Stomach (tissue), 9 donors: Measurements from ENCODE around the gene SLC1A5. TPM values are rescaled to one million over a fixed set of nuclear protein-coding genes. Genes with fewer than 3 reads are reported as not detected.

Experiments
- DNase-seq, 2 donors: peaks; one replicate each; pipeline versions ENCODE4 v3.0.0 to v3.0.0-alpha.2; 2013 to 2019
- H3K27ac ChIP-seq, 5 donors: fragments of 200-600 bp in 4 of 5; sonication (generic) in 4 of 5; one replicate each; pipeline ENCODE4 v1.5.1; 2013 to 2019; ENCODE audit warnings: mild to moderate bottlenecking in 1 of 5, moderate library complexity in 1 of 5
- H3K27me3 ChIP-seq, 3 donors: fragments of 200-600 bp; sonication (generic); one replicate each; pipeline ENCODE4 v1.5.1; 2017 to 2019; ENCODE audit warnings: mixed run types in 1 of 3
- H3K36me3 ChIP-seq, 4 donors: fragments of 200-600 bp; sonication (generic); 1 replicate in 3 of 4; 2 replicates in 1 of 4; pipeline ENCODE4 v1.5.1; 2016 to 2019
- H3K4me1 ChIP-seq, 4 donors: fragments of 200-600 bp; sonication (generic); one replicate each; pipeline ENCODE4 v1.5.1; 2016 to 2019
- H3K4me3 ChIP-seq, 4 donors: fragments of 200-600 bp; sonication (generic) in 3 of 4; one replicate each; pipeline ENCODE4 v1.5.1; 2016 to 2019; ENCODE audit warnings: mild to moderate bottlenecking in 1 of 4
- H3K9me3 ChIP-seq, 4 donors: fragments of 200-600 bp; sonication (generic); one replicate each; pipeline ENCODE4 v1.5.1; 2016 to 2019
- CTCF ChIP-seq, 7 experiments: fragments of 450-650 bp in 4 of 7; fragments of 200-600 bp in 3 of 7; sonication (generic) in 3 of 7; IDR thresholded peaks; one replicate each; pipeline ENCODE4 v1.5.1; 2016 to 2019; ENCODE audit warnings: antibody characterized with exemption in 7 of 7, control low read depth in 2 of 7, mild to moderate bottlenecking in 1 of 7
- EP300 ChIP-seq: sonication (generic); formaldehyde crosslinking; IDR thresholded peaks from one replicate; pipeline ENCODE4 v1.6.1; 2017; ENCODE audit warnings: antibody characterized with exemption
- POLR2A ChIP-seq, 4 donors: fragments of 450-650 bp; IDR thresholded peaks; one replicate each; pipeline ENCODE4 v1.6.1; 2016; ENCODE audit warnings: antibody characterized with exemption in 4 of 4, control low read depth in 2 of 4, mild to moderate bottlenecking in 1 of 4, moderate library complexity in 1 of 4
- POLR2AphosphoS5 ChIP-seq, 3 donors: sonication (generic); formaldehyde crosslinking; IDR thresholded peaks; one replicate each; pipeline ENCODE4 v1.6.1; 2016; ENCODE audit warnings: antibody characterized with exemption in 3 of 3
- WGBS, 5 donors: extraction: QIAGEN DNeasy Blood & Tissue Kit in 3 of 5; methylation state at CpG; one replicate each; pipeline versions ENCODE4 v1.1.5 to v1.1.7; 2013 to 2018; 5-methylcytosine and 5-hydroxymethylcytosine counted together
- intact Hi-C: fragments of 100-400 bp; cut with DNase I; formaldehyde crosslinking; loops from one replicate; pipeline ENCODE4 v1.15.1; 2023; ENCODE audit warnings: low total_unique reads
- polyA plus RNA-seq, 3 donors: library from polyadenylated mRNA; stranded (reverse); fragments of 200-250 nt; gene quantifications; one replicate each; pipeline ENCODE4 v1.2.3, GENCODE V29; 2013
- total RNA-seq, 5 donors: library from RNA; depleted of rRNA; stranded (reverse); fragments of >200 nt; gene quantifications; one replicate each; pipeline versions ENCODE4 v1.1.0 to v1.2.3, GENCODE V29; 2014 to 2016
- donor health status: healthy with polysubstance abuse.
- donor health status: Bipolar disorder and iron deficiency.
- donor health status: healthy.

The SLC1A5 gene
- total and polyA plus RNA-seq, 8 donors, result 18.7 to 106 (median 31.4) TPM

- no peak for TF ChIP-seq POLR2AphosphoS5 (IDR thresholded peaks at IDR 0.05)
- TF ChIP-seq CTCF (IDR thresholded peaks at IDR 0.05), result no peak
- no peak for TF ChIP-seq EP300
- no peak for TF ChIP-seq POLR2A (IDR thresholded peaks at IDR 0.05)
- intact Hi-C loops, result no loop called here
- H3K4me1 ChIP-seq, result peaks cover 25 to 86% (median 49%) of the 10 kb centered on the region in 4 donors
- DNase-seq, result no peak
- no peaks in the 10 kb centered on the region for H3K27me3 ChIP-seq
- 38 to 52% (median 49%) methylated on average over 7 of the region's 7 CpGs for WGBS, 5 donors
- H3K9me3 ChIP-seq, result no peaks in the 10 kb centered on the region
- H3K27ac ChIP-seq, result peak overlapping the region in 3 of 5 donors; percentile 9 to 43 (median 10)
- H3K36me3 ChIP-seq, result peaks cover 38 to 89% (median 78%) of the 10 kb centered on the region in 4 donors
- H3K4me3 ChIP-seq, result no peak overlapping the region
These were observed 51.1 kb downstream of the SLC1A5 start for GRCh38 chr19:46737298-46737654.

- H3K27ac ChIP-seq, result peak overlapping the region in 3 of 5 donors; percentile 9 to 43 (median 10)
- no peaks in the 10 kb centered on the region for H3K9me3 ChIP-seq
- no peaks in the 10 kb centered on the region for H3K27me3 ChIP-seq
- DNase-seq, result peak; percentile 42 to 62
- intact Hi-C loops, result no loop called here
- peaks cover 43 to 89% (median 81%) of the 10 kb centered on the region in 4 donors for H3K36me3 ChIP-seq
- WGBS, 5 donors, result 52 to 66% (median 56%) methylated on average over 19 to 22 of the region's 22 CpGs
- no peak overlapping the region for H3K4me3 ChIP-seq
- TF ChIP-seq EP300, result no peak
- TF ChIP-seq POLR2A (IDR thresholded peaks at IDR 0.05), result no peak
- no peak for TF ChIP-seq POLR2AphosphoS5 (IDR thresholded peaks at IDR 0.05)
- TF ChIP-seq CTCF (IDR thresholded peaks at IDR 0.05), result no peak
- H3K4me1 ChIP-seq, result peaks cover 22 to 86% (median 48%) of the 10 kb centered on the region in 4 donors
These were observed 51.7 kb downstream of the SLC1A5 start for GRCh38 chr19:46736531-46737297.

- peak overlapping the region in 2 of 5 donors; percentile 49 to 59 for H3K27ac ChIP-seq
- no peaks in the 10 kb centered on the region for H3K27me3 ChIP-seq
- DNase-seq, result no peak
- H3K36me3 ChIP-seq, result peaks cover 66 to 100% (median 99%) of the 10 kb centered on the region in 4 donors
- WGBS, 5 donors, result 71 to 85% (median 84%) methylated on average over 11 of the region's 11 CpGs
- TF ChIP-seq POLR2AphosphoS5 (IDR thresholded peaks at IDR 0.05), result no peak
- no peak for TF ChIP-seq POLR2A (IDR thresholded peaks at IDR 0.05)
- no peak for TF ChIP-seq CTCF (IDR thresholded peaks at IDR 0.05)
- TF ChIP-seq EP300, result no peak
- peaks cover 11 to 85% (median 37%) of the 10 kb centered on the region in 4 donors for H3K4me1 ChIP-seq
- no peaks in the 10 kb centered on the region for H3K9me3 ChIP-seq
- intact Hi-C loops, result no loop called here
- H3K4me3 ChIP-seq, result no peak overlapping the region
These were observed 54.6 kb downstream of the SLC1A5 start for GRCh38 chr19:46733690-46734292.

GRCh38 chr19:46732966-46733689, 55.3 kb downstream of the SLC1A5 start:
- no peak for DNase-seq
- H3K4me1 ChIP-seq, result peaks cover 11 to 89% (median 36%) of the 10 kb centered on the region in 4 donors
- no peaks in the 10 kb centered on the region for H3K27me3 ChIP-seq
- peak overlapping the region in 2 of 5 donors; percentile 49 to 59 for H3K27ac ChIP-seq
- H3K4me3 ChIP-seq, result no peak overlapping the region
- H3K36me3 ChIP-seq, result peaks cover 71 to 100% (median 99%) of the 10 kb centered on the region in 4 donors
- no peak for TF ChIP-seq POLR2AphosphoS5 (IDR thresholded peaks at IDR 0.05)
- no peak for TF ChIP-seq EP300
- no peak for TF ChIP-seq CTCF (IDR thresholded peaks at IDR 0.05)
- no peak for TF ChIP-seq POLR2A (IDR thresholded peaks at IDR 0.05)
- H3K9me3 ChIP-seq, result no peaks in the 10 kb centered on the region
- WGBS, 5 donors, result 74 to 85% (median 81%) methylated on average over 10 to 23 of the region's 23 CpGs
- intact Hi-C loops, result no loop called here
